ENCODE data around the gene PGLYRP2. TPM values are rescaled to one million over a fixed set of nuclear protein-coding genes. Genes with fewer than 3 reads are reported as not detected.

Gene PGLYRP2
- total RNA-seq, 1 donor from 2014 or later = not detected

DNA sequence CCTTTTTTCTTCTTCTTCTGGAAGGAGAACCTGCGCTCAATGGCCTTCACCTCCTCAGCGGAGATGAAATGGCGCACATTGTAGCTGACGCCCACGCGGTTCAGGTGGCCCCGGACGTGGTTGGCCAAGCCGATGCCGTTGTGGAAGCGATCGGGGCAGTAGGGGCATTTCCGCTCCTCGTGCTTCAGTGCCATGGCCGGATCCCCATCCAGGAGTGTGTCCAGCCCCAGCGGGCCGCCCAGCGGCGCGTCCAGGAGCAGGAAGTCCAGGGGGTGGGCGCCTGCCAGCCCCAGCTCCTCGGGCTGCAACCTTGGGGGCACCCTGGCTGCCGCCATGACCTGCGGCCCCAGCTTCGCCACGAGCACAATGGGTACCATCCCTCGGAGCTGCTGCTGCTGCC is 40.7 kb downstream of the PGLYRP2 start:
- Mint-ChIP-seq H3K4me1 (ENCODE audit: low read depth, unreplicated experiment) (no peaks in the 10 kb centered on the region), H3K9me3 (ENCODE audit: unreplicated experiment) (no peaks in the 10 kb centered on the region), H3K4me3 (ENCODE audit: unreplicated experiment) (no peak overlapping the region), H3K27ac (ENCODE audit: unreplicated experiment) (no peak overlapping the region), H3K27me3 (ENCODE audit: low read depth, unreplicated experiment) (no peaks in the 10 kb centered on the region), H3K36me3 (ENCODE audit: low read depth, unreplicated experiment) (peaks cover 5% of the 10 kb centered on the region)
- Histone ChIP-seq H3K9me3 (ENCODE audit: insufficient read depth, low read depth, low read length) (no peaks in the 10 kb centered on the region), H3K4me3 (ENCODE audit: insufficient read depth, low read depth, low read length) (no peak overlapping the region), H3K4me2 (ENCODE audit: low read length) (no peak overlapping the region), H3K79me2 (ENCODE audit: insufficient read depth, low read length) (no peaks in the 10 kb centered on the region), H3K27me3 (ENCODE audit: insufficient read depth, low read length) (no peaks in the 10 kb centered on the region), H3K27ac (ENCODE audit: low read depth, low read length) (no peak overlapping the region), H4K20me1 (ENCODE audit: insufficient read depth, low read length) (no peaks in the 10 kb centered on the region), H3K4me1 (ENCODE audit: insufficient read depth, low read length) (no peaks in the 10 kb centered on the region), H3K9ac (ENCODE audit: low read length) (no peak overlapping the region), H3K36me3 (ENCODE audit: insufficient read depth, low read length) (no peaks in the 10 kb centered on the region), H2AFZ (ENCODE audit: low read depth, low read length) (no peak overlapping the region)
- FAIRE-seq (no peak), DNase-seq (ENCODE audit: low read depth) (no peak)
- TF ChIP-seq, protein P1, sequence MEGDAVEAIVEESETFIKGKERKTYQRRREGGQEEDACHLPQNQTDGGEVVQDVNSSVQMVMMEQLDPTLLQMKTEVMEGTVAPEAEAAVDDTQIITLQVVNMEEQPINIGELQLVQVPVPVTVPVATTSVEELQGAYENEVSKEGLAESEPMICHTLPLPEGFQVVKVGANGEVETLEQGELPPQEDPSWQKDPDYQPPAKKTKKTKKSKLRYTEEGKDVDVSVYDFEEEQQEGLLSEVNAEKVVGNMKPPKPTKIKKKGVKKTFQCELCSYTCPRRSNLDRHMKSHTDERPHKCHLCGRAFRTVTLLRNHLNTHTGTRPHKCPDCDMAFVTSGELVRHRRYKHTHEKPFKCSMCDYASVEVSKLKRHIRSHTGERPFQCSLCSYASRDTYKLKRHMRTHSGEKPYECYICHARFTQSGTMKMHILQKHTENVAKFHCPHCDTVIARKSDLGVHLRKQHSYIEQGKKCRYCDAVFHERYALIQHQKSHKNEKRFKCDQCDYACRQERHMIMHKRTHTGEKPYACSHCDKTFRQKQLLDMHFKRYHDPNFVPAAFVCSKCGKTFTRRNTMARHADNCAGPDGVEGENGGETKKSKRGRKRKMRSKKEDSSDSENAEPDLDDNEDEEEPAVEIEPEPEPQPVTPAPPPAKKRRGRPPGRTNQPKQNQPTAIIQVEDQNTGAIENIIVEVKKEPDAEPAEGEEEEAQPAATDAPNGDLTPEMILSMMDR (IDR thresholded peaks at IDR 0.05; ENCODE audit: insufficient read depth, low read depth, low read length) = no peak
- TF ChIP-seq EZH2 (IDR thresholded peaks at IDR 0.05; ENCODE audit: insufficient read depth, low read length) = no peak

- no peaks in the 10 kb centered on the region for H3K9me3 ChIP-seq (ENCODE audit: insufficient read depth, low read depth, low read length)
- H3K27me3 Mint-ChIP-seq (ENCODE audit: low read depth, unreplicated experiment) = no peaks in the 10 kb centered on the region
- no peak overlapping the region for H3K4me3 Mint-ChIP-seq (ENCODE audit: unreplicated experiment)
- H3K4me3 ChIP-seq (ENCODE audit: insufficient read depth, low read depth, low read length) = no peak overlapping the region
- no peaks in the 10 kb centered on the region for H4K20me1 ChIP-seq (ENCODE audit: insufficient read depth, low read length)
- H2AFZ ChIP-seq (ENCODE audit: low read depth, low read length) = no peak overlapping the region
- peak overlapping the region; percentile 41 for H3K27ac Mint-ChIP-seq (ENCODE audit: unreplicated experiment)
- TF ChIP-seq, protein P1 (IDR thresholded peaks at IDR 0.05; ENCODE audit: insufficient read depth, low read depth, low read length) = no peak
- no peak for TF ChIP-seq EZH2 (IDR thresholded peaks at IDR 0.05; ENCODE audit: insufficient read depth, low read length)
- no peaks in the 10 kb centered on the region for H3K36me3 ChIP-seq (ENCODE audit: insufficient read depth, low read length)
- H3K27ac ChIP-seq (ENCODE audit: low read depth, low read length) = no peak overlapping the region
- no peak overlapping the region for H3K4me2 ChIP-seq (ENCODE audit: low read length)
- FAIRE-seq = no peak
- no peaks in the 10 kb centered on the region for H3K27me3 ChIP-seq (ENCODE audit: insufficient read depth, low read length)
- peaks cover 3% of the 10 kb centered on the region for H3K4me1 Mint-ChIP-seq (ENCODE audit: low read depth, unreplicated experiment)
- no peak overlapping the region for H3K9ac ChIP-seq (ENCODE audit: low read length)
- no peak for DNase-seq (ENCODE audit: low read depth)
- H3K4me1 ChIP-seq (ENCODE audit: insufficient read depth, low read length) = peaks cover 5% of the 10 kb centered on the region
- H3K36me3 Mint-ChIP-seq (ENCODE audit: low read depth, unreplicated experiment) = peaks cover 5% of the 10 kb centered on the region
- H3K79me2 ChIP-seq (ENCODE audit: insufficient read depth, low read length) = no peaks in the 10 kb centered on the region
- no peaks in the 10 kb centered on the region for H3K9me3 Mint-ChIP-seq (ENCODE audit: unreplicated experiment)
These were observed 41.2 kb downstream of the PGLYRP2 start for GRCh38 chr19:15438124-15438496.

- FAIRE-seq = no peak
- Mint-ChIP-seq H3K9me3 (ENCODE audit: unreplicated experiment) (no peaks in the 10 kb centered on the region), H3K4me3 (ENCODE audit: unreplicated experiment) (no peak overlapping the region), H3K36me3 (ENCODE audit: low read depth, unreplicated experiment) (peaks cover 5% of the 10 kb centered on the region), H3K27ac (ENCODE audit: unreplicated experiment) (no peak overlapping the region), H3K27me3 (ENCODE audit: low read depth, unreplicated experiment) (no peaks in the 10 kb centered on the region), H3K4me1 (ENCODE audit: low read depth, unreplicated experiment) (peaks cover 3% of the 10 kb centered on the region)
- no peak for TF ChIP-seq EZH2 (IDR thresholded peaks at IDR 0.05; ENCODE audit: insufficient read depth, low read length)
- TF ChIP-seq, protein P1 (IDR thresholded peaks at IDR 0.05; ENCODE audit: insufficient read depth, low read depth, low read length) = no peak
- H3K79me2 ChIP-seq (ENCODE audit: insufficient read depth, low read length) = peaks cover 4% of the 10 kb centered on the region
- no peak overlapping the region for H3K4me3 ChIP-seq (ENCODE audit: insufficient read depth, low read depth, low read length)
- peak; percentile 40 for DNase-seq (ENCODE audit: low read depth)
- H3K9ac ChIP-seq (ENCODE audit: low read length) = no peak overlapping the region
- H3K4me2 ChIP-seq (ENCODE audit: low read length) = no peak overlapping the region
- H4K20me1 ChIP-seq (ENCODE audit: insufficient read depth, low read length) = no peaks in the 10 kb centered on the region
- no peak overlapping the region for H2AFZ ChIP-seq (ENCODE audit: low read depth, low read length)
- H3K9me3 ChIP-seq (ENCODE audit: insufficient read depth, low read depth, low read length) = no peaks in the 10 kb centered on the region
- no peak overlapping the region for H3K27ac ChIP-seq (ENCODE audit: low read depth, low read length)
- no peaks in the 10 kb centered on the region for H3K36me3 ChIP-seq (ENCODE audit: insufficient read depth, low read length)
- H3K4me1 ChIP-seq (ENCODE audit: insufficient read depth, low read length) = peaks cover 6% of the 10 kb centered on the region
- H3K27me3 ChIP-seq (ENCODE audit: insufficient read depth, low read length) = no peaks in the 10 kb centered on the region
These were observed 41.8 kb downstream of the PGLYRP2 start for GRCh38 chr19:15437355-15438123.
